ENCODE measurements around the gene SHISA8.
"Not testable (repeated sequence)": the region's sequence is repeated elsewhere in the genome, so short reads cannot be mapped to it uniquely, and the experiment has no call there.

SHISA8 gene

GRCh38 chr22:41915035-41915785 lies at the start of gene SHISA8:
Gene SHISA8, minus strand, starts transcription at chr22:41915074. Its CDS starts 407 bp downstream, at chr22:41914667.
- peak; percentile 29 for DNase-seq

DNA sequence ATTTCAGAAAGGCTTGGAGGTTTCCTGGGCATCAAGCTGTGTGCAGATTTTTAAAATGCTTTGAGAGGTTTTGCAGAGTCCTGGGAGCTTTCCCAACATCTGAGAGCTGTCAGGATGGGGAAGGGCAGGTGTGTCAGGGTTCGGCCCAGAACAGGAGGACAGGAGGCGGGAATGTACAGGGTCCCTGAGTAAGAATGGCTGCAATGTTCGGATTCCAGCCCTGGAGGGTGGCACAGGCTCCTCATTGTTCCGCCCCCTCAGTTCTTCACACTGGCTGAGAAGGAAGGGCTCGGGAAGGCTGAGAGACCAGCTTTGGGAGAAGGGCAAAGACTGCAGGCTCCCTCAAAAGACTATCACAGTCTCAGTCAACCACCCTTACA lies 49.2 kb upstream of the SHISA8 start:
- no peak for DNase-seq

- no peak for DNase-seq
Measured at GRCh38 chr22:41963453-41964111, 48.7 kb upstream of the SHISA8 start.

DNA sequence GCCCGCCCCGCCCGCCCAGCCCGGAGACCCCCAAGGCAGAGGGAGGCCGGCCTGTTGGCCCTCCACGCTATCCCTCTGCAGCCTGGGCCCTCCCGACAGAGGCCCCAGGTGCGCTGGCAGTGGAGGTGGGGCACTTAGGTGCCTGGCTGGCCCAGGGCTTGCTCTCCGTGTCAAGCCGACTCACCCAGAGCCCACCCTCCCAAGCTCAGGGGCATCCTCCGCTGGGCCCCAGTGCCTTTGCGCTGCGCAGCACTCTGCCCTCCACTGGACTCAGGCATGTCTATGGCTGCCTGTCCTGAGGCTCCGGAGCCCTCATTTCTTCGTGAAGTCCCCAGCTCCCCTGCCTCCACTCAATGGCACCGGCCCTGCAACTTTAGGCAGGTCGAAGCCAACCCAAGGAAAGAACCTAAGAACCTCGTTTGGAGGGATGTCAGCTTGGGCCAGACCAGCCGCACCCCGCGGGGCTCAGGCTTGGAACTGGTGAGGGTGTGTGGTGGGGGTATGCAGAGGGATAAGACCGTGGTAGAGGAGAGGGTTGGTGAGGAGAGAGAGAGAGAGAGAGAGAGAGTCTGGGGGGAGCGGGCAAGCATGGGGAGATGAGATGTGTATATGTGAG lies 43.2 kb upstream of the SHISA8 start:
- DNase-seq: no peak

- no peak for DNase-seq
Measured at GRCh38 chr22:41952713-41953112, 37.8 kb upstream of the SHISA8 start.

DNA sequence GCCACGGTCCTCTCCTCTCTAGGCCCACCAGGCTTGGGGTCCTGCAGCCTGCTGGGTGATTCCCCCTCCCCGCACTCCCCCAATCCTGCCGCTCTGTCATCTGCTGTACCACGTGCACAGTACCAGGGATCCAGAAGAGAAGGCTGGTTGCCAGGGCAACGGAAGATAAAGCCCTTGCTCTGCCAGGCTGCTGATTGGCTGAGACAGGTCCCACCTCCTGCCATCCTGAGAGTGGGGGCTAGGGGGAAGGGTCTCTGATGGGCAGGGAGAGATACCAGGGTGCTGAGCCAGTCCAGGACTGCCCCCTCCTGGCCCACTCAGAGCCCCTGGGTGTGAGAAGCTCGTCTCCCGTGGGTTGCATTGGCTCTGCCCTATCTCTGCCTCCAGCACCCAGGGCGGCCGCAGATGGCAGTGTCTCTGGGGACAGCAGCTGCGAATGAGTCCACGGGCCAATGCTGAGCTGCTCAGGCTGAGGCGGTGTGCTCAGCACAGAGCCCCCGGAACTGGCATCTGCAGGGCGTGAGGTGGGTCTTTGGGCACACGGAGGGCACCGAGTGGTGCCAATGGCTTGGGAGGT lies 37.1 kb upstream of the SHISA8 start, which contains the start of gene SMIM45:
TSS of gene SMIM45 (plus strand) at position 253 of the 577 bp plus-strand sequence.
- no peak for DNase-seq

GRCh38 chr22:41949297-41949965 lies 34.6 kb upstream of the SHISA8 start:
- no peak for DNase-seq

- DNase-seq: not testable (repeated sequence)
Measured at GRCh38 chr22:41948928-41949296, 34.0 kb upstream of the SHISA8 start.

- DNase-seq: no peak
Measured at GRCh38 chr22:41948142-41948541, 33.3 kb upstream of the SHISA8 start.

DNA sequence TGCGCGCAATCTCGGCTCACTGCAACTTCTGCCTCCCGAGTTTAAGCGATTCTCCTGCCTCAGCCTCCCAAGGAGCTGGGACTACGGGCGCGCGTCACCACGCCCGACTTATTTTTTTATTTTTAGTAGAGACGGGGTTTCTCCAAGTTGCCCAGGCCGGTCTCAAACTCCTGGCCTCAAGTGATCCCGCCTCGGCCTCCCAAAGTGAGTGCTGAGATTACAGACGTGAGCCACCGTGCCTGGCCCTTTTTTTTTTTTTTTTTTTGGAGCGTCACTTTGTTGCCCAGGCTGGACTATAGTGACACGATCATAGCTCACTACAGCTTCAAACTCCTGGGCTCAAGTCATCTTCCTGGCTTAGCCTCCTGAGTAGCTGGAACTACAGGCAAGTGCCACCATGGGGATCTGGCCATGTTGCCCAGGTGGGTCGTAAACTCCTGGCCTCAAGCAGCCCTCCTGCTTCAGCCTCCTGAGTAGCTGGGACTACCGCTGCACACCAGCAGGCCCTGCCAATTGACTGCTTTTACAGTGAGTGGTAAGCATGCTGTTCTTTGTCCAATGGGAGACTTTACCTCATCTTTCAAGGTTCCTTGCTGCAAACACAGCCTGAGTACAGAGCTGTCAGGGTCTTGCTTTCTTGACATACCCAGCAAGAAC lies 32.7 kb upstream of the SHISA8 start:
- no peak for DNase-seq

- peak; percentile 95 for DNase-seq
Measured at GRCh38 chr22:41946629-41947423, 32.0 kb upstream of the SHISA8 start, which contains the start of gene CENPM. Gene CENPM, minus strand, starts transcription at chr22:41947152. Its CDS starts 76 bp downstream, at chr22:41947076.

- DNase-seq: no peak
Measured at GRCh38 chr22:41943661-41944209, 28.9 kb upstream of the SHISA8 start.

- DNase-seq: peak; percentile 76
Measured at GRCh38 chr22:41940832-41941765, 26.2 kb upstream of the SHISA8 start.

DNA sequence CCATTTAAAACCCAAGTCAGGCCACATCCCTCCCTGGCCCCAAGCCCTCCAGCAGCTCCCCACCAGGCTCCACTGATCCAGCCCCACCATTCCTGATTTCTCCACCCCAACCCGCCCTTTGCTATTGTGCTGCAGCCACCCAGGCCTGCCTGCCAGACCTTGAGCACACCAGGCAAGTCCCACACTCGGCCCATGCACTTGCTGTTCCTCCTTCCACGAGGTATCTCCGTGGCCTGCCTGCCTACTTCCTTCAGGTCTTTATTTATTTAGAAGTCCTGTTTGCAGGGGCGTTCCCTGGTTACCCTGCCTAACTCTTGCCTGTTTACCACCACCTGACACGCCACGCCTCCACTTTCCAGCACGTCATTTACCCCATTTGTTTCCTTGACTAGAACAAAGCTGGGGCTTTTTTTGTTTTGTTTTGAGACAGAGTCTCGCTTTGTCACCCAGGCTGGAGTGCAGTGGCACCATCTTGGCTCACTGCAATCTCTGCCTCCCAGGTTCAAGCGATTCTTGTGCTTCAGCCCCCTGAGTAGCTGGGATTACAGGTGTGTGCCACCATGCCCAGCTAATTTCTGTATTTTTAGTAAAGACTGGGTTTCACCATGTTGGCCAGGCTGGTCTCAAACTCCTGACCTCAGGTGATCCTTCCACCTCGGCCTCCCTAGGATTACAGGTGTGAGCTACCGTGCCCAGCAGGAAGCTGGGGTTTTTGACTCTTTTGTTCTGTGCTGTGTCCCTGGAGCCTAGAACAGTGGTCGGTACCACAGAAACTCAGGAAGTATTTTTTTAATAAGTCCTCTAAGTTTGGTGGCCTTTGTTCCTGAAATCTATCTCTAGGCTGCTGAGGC lies 25.3 kb upstream of the SHISA8 start:
- DNase-seq: no peak

DNA sequence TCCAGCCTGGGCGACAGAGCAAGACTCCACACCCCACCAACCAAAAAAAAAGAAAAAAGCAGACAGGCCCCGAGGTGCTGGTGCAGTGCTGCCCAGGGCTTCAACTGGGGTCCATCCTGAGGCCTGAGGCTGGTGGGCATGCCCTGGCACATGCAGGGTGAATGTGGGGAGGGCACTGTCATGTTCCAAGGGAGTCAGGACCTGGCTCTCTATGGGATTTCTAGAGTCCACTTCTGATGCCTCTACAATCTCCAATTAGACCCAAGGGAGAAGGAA lies 22.0 kb upstream of the SHISA8 start:
- DNase-seq: no peak

DNA sequence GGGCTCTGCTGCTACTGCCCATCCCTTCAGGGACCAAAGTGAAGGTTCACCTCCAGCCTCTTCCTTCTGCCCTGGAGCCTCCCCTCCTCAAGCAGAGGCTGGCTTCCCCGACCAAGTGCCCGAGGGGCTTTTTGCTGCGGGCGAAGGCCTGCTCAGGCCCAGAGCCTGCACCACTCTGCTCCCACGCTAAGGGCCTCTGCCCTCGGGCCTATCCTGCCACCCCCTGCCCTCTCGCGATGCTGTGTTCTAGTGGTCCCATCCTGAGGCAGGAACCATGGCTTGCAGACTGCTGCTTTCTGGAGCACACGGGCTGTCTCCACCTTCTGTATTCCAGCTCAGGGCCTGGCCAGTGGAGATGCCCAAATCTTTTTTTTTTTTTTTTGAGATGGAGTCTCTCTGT lies 20.6 kb upstream of the SHISA8 start:
- DNase-seq: no peak

- no peak for DNase-seq
Measured at GRCh38 chr22:41935015-41935351, 20.1 kb upstream of the SHISA8 start.

DNA sequence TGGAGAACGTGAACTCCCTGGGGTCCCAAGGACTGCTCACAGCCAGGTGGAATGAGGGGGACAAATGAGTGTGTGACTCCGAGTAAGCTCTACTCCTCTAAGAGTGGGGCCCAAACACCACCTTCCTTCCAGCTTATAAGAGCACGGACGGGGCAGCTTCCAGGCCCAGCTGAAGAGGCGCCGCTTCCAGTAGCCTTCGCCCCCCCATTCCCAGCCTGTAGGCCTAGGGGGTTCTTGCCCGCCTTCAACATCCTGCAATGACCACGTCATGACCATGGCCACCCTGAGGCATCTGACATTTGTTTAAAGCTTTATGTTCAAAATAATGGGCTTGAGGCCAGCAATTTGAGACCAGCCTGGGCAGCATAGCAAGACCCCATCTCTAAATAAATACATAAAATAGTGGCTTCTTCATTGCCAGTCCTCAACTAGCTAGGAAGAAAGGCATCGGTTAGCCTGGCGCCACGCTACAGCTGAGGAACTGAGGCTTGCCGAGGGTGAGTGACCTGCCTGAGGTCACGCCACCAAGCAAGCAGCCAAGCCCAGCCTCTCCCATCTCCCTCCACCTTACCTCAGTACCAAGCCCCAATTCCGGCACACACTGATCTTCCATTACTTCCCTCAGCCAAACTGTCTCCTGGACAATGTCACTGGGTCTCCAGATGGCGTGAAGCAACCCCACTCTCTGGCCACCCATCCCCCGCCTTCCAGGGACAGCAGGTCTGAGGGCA lies 19.6 kb upstream of the SHISA8 start:
- DNase-seq: no peak
